Endometrial microvascular endothelial cells (primary cell): ENCODE results near the gene ITGAX. TPM values are rescaled to one million over a fixed set of nuclear protein-coding genes. Genes with fewer than 3 reads are reported as not detected.
"Not testable (repeated sequence)": the region's sequence is repeated elsewhere in the genome, so short reads cannot be mapped to it uniquely, and the experiment has no call there.

Experiments
- in situ Hi-C: cut with HindIII; loops from 2 replicates; pipeline ENCODE4 v1.10.0; 2017; ENCODE audit warnings: low sequenced_read_pairs, low pct_unique_long_range_greater_than_20kb; ENCODE audit errors: inconsistent ontology term
- total RNA-seq: library from RNA; depleted of rRNA; stranded (reverse); fragments of >200 nt; gene quantifications from one replicate; pipeline ENCODE4 v1.2.3, GENCODE V29; 2015; ENCODE audit errors: inconsistent ontology term

ITGAX gene
- total RNA-seq, 1 donor from 2014 or later = 2.8 TPM

DNA sequence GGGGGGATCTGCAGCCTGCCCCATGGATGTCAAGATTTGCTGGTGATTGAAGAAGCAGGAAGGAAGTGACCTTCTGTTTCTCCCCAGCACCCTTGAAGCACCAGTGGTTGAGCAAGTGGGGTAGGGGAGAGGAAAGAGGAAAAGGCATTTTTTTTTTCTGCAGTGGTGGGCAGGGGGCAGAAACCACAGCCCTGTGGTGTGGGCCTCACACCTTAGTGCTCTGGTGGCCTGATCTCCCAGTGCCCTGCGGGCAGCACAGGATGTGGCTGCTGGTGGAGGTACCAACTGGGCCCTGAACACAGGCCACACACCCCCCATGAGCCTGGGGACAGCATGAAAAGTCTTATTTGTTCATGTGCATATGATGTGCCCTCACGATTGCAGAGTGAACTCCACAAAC is 45.2 kb downstream of the ITGAX start:
- in situ Hi-C loops = no loop called here

- in situ Hi-C loops = no loop called here
Observed at GRCh38 chr16:31401436-31401835, 46.5 kb downstream of the ITGAX start.

DNA sequence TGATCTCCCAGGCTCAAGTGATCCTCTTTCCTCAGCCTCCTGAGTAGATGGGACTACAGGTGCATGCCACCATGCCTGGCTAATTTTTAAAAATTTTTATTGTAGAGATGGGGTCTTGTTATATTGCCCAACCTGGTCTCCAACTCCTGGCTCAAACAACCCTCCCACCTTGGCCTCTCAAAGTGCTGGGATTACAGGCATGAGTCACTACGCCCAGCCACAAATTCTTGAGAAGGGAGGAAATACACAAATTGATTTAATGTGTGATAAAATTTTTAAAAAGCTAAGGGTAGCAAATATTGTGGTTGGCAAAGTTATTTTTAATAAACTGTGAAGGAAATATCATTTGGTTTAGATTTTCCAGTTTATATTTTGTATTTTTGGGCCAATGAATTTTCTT is 47.7 kb downstream of the ITGAX start:
- in situ Hi-C loops = no loop called here

- in situ Hi-C loops = no loop called here
Observed at GRCh38 chr16:31403590-31404352, 48.8 kb downstream of the ITGAX start.

DNA sequence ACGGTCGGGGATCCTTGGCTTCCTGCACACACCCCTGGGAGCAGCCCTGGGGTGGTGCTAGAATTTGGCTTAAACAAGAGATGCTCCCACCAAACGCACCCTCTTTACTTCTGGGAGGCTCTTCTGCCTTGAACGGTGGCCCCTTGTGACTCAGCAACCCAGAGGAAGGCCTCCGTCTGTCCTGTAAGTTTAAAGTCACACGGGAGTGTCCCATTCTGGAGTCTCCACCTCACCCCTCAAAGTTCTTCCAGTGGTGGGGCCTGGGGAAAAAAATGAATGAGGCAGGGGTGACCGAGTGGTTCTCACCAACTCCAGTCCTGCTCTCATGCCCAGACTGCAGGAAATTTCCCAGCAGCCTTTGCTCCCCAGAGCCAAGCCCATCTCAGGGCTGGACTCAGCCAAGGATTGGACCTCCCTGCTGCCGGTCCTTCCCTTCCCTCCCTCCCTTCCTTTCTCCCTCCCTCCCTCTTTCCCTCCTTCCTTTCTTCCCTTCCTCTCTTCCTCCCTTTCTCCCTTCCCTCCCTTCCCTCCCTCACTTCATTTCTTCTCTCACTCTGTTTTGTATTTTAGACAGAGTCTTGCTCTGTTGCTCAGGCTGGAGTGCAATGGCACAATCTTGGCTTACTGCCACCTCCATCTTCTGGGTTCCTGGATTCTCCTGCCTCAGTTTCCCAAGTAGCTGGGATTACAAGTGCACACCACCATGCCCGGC is 49.5 kb downstream of the ITGAX start:
- in situ Hi-C loops = no loop called here

- in situ Hi-C loops = no loop called here
Observed at GRCh38 chr16:31407406-31407805, 52.4 kb downstream of the ITGAX start.

DNA sequence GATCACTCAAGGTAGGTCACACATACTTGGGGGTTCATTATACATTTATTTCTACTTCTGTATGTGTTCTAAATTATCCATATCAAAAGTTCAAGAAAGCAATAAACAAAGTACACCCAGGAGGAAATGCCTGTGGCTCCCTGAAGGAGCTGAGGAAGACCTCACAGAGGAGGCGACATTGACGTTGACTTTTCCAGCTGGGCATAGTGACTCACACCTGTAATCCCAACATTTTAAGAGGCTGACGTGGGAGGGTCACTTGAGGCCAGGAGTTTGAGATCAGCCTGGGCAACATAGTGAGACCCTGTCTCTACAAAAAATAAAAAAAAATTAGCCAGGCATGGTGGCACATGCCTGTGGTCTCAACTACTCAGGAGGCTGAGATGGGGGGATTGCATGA is 54.5 kb downstream of the ITGAX start:
- in situ Hi-C loops = no loop called here

GRCh38 chr16:31410082-31410481 is 55.1 kb downstream of the ITGAX start:
- in situ Hi-C loops = no loop called here

GRCh38 chr16:31411024-31411844 is 56.3 kb downstream of the ITGAX start:
- in situ Hi-C loops = no loop called here

DNA sequence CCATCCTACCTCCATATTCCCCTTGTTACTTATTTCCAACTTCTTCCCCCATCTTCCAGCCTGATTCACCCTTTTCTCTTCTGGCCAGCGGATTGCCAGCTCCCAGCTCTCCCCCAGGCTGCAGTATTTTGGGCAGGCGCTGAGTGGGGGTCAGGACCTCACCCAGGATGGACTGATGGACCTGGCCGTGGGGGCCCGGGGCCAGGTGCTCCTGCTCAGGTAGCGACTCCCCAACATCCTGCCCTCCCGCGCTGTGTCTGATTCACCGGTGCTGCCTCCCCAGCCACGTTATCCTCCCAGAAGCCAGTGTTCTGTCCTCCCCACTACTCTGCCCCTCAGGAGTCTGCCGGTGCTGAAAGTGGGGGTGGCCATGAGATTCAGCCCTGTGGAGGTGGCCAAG is 57.8 kb downstream of the ITGAX start:
- in situ Hi-C loops = no loop called here

GRCh38 chr16:31413381-31413780 is 58.4 kb downstream of the ITGAX start:
- in situ Hi-C loops = no loop called here

- in situ Hi-C loops = no loop called here
Observed at GRCh38 chr16:31413943-31414342, 59.0 kb downstream of the ITGAX start.

DNA sequence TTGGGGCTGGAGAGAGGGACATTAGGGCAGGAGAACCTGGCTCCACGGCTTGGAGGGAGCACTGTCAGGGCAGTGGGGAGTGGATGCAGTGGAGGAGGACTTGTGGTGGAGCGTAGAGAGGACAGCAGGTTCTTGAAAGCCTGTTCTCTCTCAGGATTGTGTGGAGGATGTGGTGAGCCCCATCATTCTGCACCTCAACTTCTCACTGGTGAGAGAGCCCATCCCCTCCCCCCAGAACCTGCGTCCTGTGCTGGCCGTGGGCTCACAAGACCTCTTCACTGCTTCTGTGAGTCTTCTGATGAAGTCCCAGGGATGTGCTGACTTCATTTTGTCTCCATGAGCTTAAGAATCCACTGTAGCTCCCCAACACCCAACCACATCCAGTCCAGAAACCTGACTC is 59.7 kb downstream of the ITGAX start:
- in situ Hi-C loops = no loop called here

DNA sequence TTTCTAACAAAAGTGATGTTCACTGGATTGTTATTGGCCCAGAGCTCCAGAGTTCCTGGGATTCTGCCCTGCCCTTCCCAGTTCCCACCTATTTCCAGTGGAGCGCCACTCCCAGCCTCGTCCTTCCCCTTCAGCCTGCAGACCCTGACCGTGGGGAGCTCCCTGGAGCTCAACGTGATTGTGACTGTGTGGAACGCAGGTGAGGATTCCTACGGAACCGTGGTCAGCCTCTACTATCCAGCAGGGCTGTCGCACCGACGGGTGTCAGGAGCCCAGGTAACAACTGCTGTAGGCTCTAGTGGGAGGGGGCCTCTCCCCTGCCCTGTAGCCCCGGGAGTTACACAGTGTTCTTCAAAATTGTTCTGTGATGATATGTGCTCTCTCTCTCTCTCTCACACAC is 61.4 kb downstream of the ITGAX start:
- in situ Hi-C loops = no loop called here

DNA sequence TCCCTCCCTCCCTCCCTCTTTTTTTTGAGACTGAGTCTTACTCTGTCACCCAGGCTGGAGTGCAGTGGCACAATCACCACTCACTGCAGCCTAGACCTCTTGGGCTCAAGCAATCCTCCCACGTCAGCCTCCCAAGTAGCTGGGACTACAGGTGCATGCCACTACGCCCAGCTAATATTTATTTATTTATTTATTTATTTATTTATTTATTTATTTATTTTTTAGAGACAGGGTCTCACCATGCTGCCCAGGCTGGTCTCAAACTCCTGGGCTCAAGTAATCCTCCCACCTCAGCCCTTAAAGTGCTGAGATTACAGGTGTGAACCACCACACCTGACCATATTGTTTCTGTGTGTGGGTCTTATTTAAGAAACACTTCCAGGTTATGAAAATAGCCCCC is 62.1 kb downstream of the ITGAX start:
- in situ Hi-C loops = not testable (repeated sequence)

- in situ Hi-C loops = no loop called here
Observed at GRCh38 chr16:31417916-31418315, 62.9 kb downstream of the ITGAX start.

DNA sequence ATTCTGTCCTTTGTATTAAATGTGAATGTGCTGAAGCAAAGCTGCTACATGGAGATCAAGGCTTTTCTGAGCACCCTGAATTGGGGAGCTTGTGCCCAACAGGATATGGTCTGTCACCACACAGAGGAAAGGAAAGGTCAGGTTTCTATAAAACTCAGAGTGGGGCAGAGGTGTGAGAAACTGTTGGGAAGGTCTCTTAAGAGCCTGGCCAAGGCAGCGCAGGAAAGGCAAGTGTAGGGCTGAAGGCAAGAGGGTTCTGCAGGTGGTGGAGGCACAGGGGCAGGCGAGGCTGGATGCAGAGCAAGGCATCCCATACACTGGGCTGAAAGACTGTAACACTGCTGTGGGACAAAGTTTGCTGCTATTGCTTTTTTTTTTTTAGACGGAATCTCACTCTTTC is 65.1 kb downstream of the ITGAX start:
- in situ Hi-C loops = no loop called here

GRCh38 chr16:31421587-31421986 is 66.6 kb downstream of the ITGAX start:
- in situ Hi-C loops = no loop called here

DNA sequence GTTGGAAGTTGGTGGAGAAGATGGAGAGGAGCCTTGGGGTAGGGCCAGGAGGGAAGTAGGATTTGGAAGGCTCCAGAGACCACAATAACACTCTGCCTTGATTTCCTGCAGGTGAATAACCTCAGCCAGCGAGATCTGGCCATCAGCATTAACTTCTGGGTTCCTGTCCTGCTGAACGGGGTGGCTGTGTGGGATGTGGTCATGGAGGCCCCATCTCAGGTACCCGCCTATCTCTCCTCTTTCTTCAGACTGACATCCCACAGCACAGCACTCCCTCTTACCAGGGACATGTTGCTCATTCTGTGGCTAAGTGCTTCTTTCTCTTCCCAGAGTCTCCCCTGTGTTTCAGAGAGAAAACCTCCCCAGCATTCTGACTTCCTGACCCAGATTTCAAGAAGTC is 68.3 kb downstream of the ITGAX start:
- in situ Hi-C loops = no loop called here

DNA sequence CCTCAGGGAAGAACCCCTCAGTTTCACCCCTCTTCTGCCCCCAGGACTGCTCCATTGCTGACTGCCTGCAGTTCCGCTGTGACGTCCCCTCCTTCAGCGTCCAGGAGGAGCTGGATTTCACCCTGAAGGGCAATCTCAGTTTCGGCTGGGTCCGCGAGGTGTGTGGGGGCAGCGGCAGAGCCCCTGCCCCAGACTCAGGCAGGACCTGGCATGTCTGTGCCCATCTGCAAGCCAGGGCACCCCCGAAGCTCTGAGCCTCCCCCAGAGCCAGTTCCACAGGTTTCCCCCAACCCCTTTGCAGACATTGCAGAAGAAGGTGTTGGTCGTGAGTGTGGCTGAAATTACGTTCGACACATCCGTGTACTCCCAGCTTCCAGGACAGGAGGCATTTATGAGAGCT is 68.8 kb downstream of the ITGAX start:
- in situ Hi-C loops = no loop called here
